DMS53 treated with DMSO at 0.1 percent for 48 hours (cell line): ENCODE measurements around the gene LCMT2.

Experiments
- DNase-seq: peaks from one replicate; lab custom pipeline; 2025; ENCODE audit not compliant: unreplicated experiment; lab: John Stamatoyannopoulos, UW

Gene LCMT2

GRCh38 chr15:43276563-43277200 lies 53.7 kb downstream of the LCMT2 start:
- DNase-seq, result no peak

- no peak for DNase-seq
These were observed 54.4 kb downstream of the LCMT2 start for GRCh38 chr15:43275740-43276562.

DNA sequence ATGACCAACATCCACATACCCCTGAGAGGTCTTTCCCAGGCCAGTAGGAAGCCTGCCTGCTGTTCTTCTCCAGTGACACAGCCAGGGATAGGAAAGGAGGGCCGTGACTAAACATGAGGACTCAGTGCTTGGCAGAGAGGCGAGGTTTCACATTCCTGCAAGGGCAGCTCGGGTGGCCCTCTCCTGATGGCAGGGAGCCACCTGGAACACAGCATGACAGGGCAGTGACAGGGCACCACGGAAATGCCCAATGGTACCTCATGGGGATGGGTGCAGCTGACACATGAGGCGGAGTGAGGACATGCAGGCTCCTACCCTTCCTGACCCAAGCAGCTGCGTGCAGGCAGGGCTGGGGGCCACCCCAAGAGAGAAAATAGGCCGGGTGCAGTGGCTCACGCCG lies 56.2 kb downstream of the LCMT2 start:
- DNase-seq, result no peak
